Nephron progenitor cell (in vitro differentiated cells): Measurements from ENCODE around the gene IGF2BP1.

ENCODE experiments used
- DNase-seq: peaks from one replicate; pipeline ENCODE4 v3.0.0; 2021
- H3K27ac Mint-ChIP-seq: 2 replicates; pipeline ENCODE4 v1.8.0; 2021; ENCODE audit warnings: mild to moderate bottlenecking, moderate library complexity, mixed read lengths
- H3K27me3 Mint-ChIP-seq: 2 replicates; pipeline ENCODE4 v1.8.0; 2021; ENCODE audit warnings: mild to moderate bottlenecking, low read depth, mixed read lengths; ENCODE audit not compliant: poor library complexity
- H3K36me3 Mint-ChIP-seq: 2 replicates; pipeline ENCODE4 v1.8.0; 2021; ENCODE audit warnings: low read depth, mixed read lengths
- H3K4me1 Mint-ChIP-seq: 2 replicates; pipeline ENCODE4 v1.8.0; 2021; ENCODE audit warnings: mixed read lengths
- H3K4me3 Mint-ChIP-seq: 2 replicates; pipeline ENCODE4 v1.8.0; 2021; ENCODE audit warnings: mild to moderate bottlenecking, moderate library complexity, mixed read lengths
- H3K9me3 Mint-ChIP-seq: 2 replicates; pipeline ENCODE4 v1.8.0; 2021; ENCODE audit warnings: mild to moderate bottlenecking, moderate library complexity, mixed read lengths
- TF ChIP-seq, protein P1 (sequence below): fragments of 200-600 bp; sonication (generic); IDR thresholded peaks from 2 replicates; pipeline ENCODE4 v1.5.0; 2021; ENCODE audit warnings: antibody characterized with exemption

Gene IGF2BP1

DNA sequence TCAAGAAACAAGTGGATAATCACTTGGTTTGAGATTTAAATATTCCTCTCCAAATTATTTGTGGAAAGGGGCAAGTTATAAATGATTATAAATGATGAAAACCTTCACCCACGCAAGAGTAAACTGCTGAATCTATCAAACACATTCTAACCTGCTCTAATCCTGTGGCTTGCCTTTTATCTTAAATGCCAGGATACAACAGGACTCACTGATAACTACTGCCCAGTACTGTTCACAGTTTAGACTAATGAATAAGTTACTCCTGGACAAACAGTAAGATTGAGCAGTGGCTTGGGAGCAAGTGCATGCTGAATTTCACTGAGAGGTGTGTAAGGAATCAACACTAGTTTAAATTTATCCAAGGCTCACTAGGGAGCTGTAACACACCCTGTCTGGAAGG lies 31.1 kb downstream of the IGF2BP1 start:
- Mint-ChIP-seq H3K4me1 (peaks cover 19% of the 10 kb centered on the region), H3K27me3 (peaks cover 3% of the 10 kb centered on the region), H3K27ac (peak overlapping the region; percentile 71), H3K9me3 (no peaks in the 10 kb centered on the region), H3K36me3 (peaks cover 89% of the 10 kb centered on the region), H3K4me3 (no peak overlapping the region)
- DNase-seq, result no peak
- TF ChIP-seq, protein P1, sequence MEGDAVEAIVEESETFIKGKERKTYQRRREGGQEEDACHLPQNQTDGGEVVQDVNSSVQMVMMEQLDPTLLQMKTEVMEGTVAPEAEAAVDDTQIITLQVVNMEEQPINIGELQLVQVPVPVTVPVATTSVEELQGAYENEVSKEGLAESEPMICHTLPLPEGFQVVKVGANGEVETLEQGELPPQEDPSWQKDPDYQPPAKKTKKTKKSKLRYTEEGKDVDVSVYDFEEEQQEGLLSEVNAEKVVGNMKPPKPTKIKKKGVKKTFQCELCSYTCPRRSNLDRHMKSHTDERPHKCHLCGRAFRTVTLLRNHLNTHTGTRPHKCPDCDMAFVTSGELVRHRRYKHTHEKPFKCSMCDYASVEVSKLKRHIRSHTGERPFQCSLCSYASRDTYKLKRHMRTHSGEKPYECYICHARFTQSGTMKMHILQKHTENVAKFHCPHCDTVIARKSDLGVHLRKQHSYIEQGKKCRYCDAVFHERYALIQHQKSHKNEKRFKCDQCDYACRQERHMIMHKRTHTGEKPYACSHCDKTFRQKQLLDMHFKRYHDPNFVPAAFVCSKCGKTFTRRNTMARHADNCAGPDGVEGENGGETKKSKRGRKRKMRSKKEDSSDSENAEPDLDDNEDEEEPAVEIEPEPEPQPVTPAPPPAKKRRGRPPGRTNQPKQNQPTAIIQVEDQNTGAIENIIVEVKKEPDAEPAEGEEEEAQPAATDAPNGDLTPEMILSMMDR, result no peak

DNA sequence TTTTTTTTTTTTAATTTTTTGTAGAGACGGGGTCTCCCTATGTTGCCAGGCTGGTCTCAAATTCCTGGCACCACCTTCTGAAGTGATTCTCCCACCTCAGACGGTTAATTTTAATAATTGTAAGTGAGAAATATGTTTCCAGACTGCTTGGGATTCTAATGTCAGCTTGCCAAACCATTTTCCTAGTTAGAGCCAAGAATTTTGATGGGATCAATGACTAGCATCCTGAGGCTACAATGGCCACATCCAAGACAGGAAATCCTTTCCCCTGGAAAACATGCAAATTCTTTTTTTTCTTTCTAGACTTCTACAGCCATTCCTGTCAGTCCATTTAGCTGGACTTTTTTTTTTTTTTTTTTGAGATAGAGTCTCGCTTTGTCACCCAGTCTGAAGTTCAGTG lies 32.6 kb downstream of the IGF2BP1 start:
- Mint-ChIP-seq H3K4me3 (no peak overlapping the region), H3K27me3 (peaks cover 3% of the 10 kb centered on the region), H3K4me1 (peaks cover 19% of the 10 kb centered on the region), H3K27ac (peak overlapping the region; percentile 59), H3K9me3 (no peaks in the 10 kb centered on the region), H3K36me3 (peaks cover 88% of the 10 kb centered on the region)
- DNase-seq, result no peak
- TF ChIP-seq, protein P1, result no peak

DNA sequence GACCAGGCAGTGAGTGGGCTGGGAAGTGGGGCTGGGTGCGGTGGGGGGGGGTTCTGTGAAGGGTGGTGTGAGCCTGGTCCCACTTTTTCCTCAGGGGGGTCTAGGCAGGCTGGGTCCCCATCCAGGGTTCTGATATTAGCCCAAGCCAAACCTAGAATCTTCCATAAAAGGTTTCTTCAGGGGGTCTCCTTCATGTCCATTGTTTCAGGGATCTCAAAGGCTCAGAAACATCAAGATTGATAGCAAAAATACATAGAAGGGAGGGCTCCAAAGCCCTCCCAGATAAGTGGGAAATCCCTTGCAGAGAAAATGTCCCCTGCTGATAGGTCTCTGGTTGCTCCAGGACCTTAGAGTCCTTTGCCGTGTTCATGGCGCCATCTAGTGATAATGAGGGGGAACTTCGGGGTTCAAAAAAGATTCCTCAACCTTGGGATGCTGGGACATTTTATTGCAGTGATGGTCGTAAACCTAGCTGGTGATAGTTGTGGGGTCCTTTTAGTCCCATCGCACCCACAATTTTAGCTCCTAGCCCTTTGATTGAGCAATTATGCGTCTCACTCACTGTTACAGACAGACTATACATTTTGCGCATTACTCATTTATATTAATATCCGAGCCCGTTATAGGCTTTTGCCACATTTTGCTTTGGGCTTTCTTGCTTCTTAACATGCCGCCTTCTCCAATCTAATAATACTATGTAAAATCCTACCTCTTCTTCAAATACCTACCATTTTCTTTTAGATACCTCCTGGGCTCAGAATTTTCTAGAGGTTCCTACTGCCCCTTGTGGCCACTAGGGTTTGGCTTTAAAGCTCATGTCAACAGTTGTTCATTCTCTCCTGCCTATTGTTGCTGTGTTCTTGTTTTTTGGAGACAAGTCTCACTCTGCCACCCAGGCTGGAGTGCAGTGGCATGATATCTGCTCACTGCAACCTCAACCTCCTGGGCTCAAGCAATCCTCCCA lies 35.1 kb downstream of the IGF2BP1 start:
- TF ChIP-seq, protein P1, result peak; percentile 78
- Mint-ChIP-seq H3K9me3 (no peaks in the 10 kb centered on the region), H3K36me3 (peaks cover 84% of the 10 kb centered on the region), H3K4me3 (no peak overlapping the region), H3K27ac (peak overlapping the region; percentile 90), H3K4me1 (peaks cover 29% of the 10 kb centered on the region), H3K27me3 (no peaks in the 10 kb centered on the region)
- peak; percentile 51 for DNase-seq

DNA sequence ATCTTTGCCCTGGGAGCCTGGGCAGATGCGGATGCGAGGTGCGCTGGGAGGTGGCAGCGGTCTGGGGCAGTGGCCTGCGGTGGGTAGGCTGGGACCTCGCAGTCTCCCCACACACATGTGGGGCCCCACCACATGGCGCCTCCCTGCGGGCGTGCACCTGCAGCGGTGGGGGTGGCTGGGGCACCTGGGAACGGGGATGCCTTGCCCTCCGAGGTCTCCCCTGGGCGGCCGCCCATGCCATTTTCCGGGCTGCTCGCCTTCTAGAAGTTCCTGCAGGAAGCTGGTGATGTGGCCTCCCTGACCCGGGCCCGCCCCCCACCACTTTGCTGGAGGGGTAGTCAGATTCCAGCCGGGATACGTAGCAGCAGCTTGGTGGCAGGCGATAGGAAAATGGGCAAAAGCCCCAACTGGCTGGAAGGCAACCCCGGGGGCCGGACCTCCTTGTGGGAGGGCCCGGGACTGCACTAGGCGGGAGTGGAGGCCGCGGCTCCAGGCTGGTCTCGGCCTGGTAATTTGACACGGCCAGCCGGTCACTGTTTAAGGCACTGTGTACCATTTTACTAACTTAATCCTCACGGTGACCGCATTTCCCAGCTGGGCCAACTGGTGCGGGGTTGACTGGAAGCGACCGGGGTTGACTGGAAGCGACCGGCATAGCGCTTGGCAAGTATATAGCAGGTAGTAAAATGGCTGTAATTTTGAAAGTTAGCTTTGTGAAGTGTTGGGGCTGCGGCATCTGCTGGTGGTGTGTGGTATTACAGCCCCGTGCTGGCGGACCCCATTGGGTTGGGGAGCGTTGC lies 38.5 kb downstream of the IGF2BP1 start:
- H3K27me3 Mint-ChIP-seq, result peaks cover 3% of the 10 kb centered on the region
- H3K36me3 Mint-ChIP-seq, result peaks cover 73% of the 10 kb centered on the region
- DNase-seq, result peak; percentile 80
- peaks cover 29% of the 10 kb centered on the region for H3K4me1 Mint-ChIP-seq
- TF ChIP-seq, protein P1, result peak; percentile 80
- no peaks in the 10 kb centered on the region for H3K9me3 Mint-ChIP-seq
- H3K27ac Mint-ChIP-seq, result peak overlapping the region; percentile 87
- H3K4me3 Mint-ChIP-seq, result no peak overlapping the region

DNA sequence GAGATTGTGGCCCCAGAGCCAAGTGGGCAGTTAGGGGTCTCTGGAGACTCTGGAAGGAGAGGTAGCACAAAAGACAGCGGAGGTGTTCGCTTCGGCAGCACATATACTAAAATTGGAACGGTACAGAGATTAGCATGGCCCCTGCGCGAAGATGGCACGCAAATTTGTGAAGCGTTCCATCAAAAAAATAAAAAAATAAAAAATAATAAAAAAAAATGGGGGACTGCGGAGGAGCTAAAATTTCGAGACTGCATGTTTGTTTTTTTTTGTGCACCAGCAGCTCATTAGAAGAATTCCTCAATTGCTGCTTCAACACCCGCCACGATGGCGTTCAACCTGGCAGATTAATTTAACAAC lies 39.1 kb downstream of the IGF2BP1 start:
- no peaks in the 10 kb centered on the region for H3K9me3 Mint-ChIP-seq
- H3K36me3 Mint-ChIP-seq, result peaks cover 71% of the 10 kb centered on the region
- TF ChIP-seq, protein P1, result no peak
- peak overlapping the region; percentile 87 for H3K27ac Mint-ChIP-seq
- H3K27me3 Mint-ChIP-seq, result peaks cover 3% of the 10 kb centered on the region
- peaks cover 28% of the 10 kb centered on the region for H3K4me1 Mint-ChIP-seq
- no peak overlapping the region for H3K4me3 Mint-ChIP-seq
- DNase-seq, result no peak
